Osteocyte (in vitro differentiated cells): ENCODE data around the gene HIVEP3. TPM values are rescaled to one million over a fixed set of nuclear protein-coding genes. Genes with fewer than 3 reads are reported as not detected.

Experiments used
- DNase-seq: peaks from one replicate; pipeline ENCODE4 v3.0.0; 2021; ENCODE audit warnings: mixed read lengths; ENCODE audit not compliant: unreplicated experiment; ENCODE audit errors: extremely low spot score
- H3K27ac Mint-ChIP-seq: one replicate; pipeline ENCODE4 v1.8.0; 2021; ENCODE audit warnings: mild to moderate bottlenecking, mixed read lengths; ENCODE audit not compliant: unreplicated experiment
- H3K27me3 Mint-ChIP-seq: one replicate; pipeline ENCODE4 v1.8.0; 2021; ENCODE audit warnings: mixed read lengths; ENCODE audit not compliant: unreplicated experiment
- H3K36me3 Mint-ChIP-seq: one replicate; pipeline ENCODE4 v1.8.0; 2021; ENCODE audit warnings: mixed read lengths; ENCODE audit not compliant: unreplicated experiment
- H3K4me1 Mint-ChIP-seq: one replicate; pipeline ENCODE4 v1.8.0; 2021; ENCODE audit warnings: mixed read lengths; ENCODE audit not compliant: unreplicated experiment
- H3K4me3 Mint-ChIP-seq: one replicate; pipeline ENCODE4 v1.8.0; 2021; ENCODE audit warnings: mild to moderate bottlenecking, moderate library complexity, mixed read lengths; ENCODE audit not compliant: unreplicated experiment
- H3K9me3 Mint-ChIP-seq: one replicate; pipeline ENCODE4 v1.8.0; 2021; ENCODE audit warnings: mixed read lengths; ENCODE audit not compliant: unreplicated experiment
- CTCF ChIP-seq: fragments of 200-600 bp; sonication (generic); IDR thresholded peaks from 2 replicates; pipeline ENCODE4 v1.5.0; 2021; ENCODE audit warnings: antibody characterized with exemption, mild to moderate bottlenecking, moderate library complexity
- total RNA-seq: library from RNA; stranded (reverse); gene quantifications from 2 replicates; pipeline ENCODE4 v1.2.1, GENCODE V29; 2021

Gene HIVEP3
- total RNA-seq, 1 donor from 2014 or later, result 0.97 TPM

- Mint-ChIP-seq H3K27ac (no peak overlapping the region), H3K4me1 (peaks cover 63% of the 10 kb centered on the region), H3K27me3 (no peaks in the 10 kb centered on the region), H3K9me3 (no peaks in the 10 kb centered on the region), H3K4me3 (no peak overlapping the region), H3K36me3 (no peaks in the 10 kb centered on the region)
- TF ChIP-seq CTCF, result no peak
- DNase-seq, result no peak
Observed at GRCh38 chr1:41668967-41669366, 249.8 kb downstream of the HIVEP3 start.

- no peak overlapping the region for H3K4me3 Mint-ChIP-seq
- DNase-seq, result no peak
- no peaks in the 10 kb centered on the region for H3K9me3 Mint-ChIP-seq
- no peaks in the 10 kb centered on the region for H3K36me3 Mint-ChIP-seq
- H3K27ac Mint-ChIP-seq, result no peak overlapping the region
- H3K4me1 Mint-ChIP-seq, result peaks cover 58% of the 10 kb centered on the region
- H3K27me3 Mint-ChIP-seq, result no peaks in the 10 kb centered on the region
- no peak for TF ChIP-seq CTCF
Observed at GRCh38 chr1:41668054-41668660, 250.6 kb downstream of the HIVEP3 start.

GRCh38 chr1:41666981-41667631, 251.6 kb downstream of the HIVEP3 start:
- TF ChIP-seq CTCF, result no peak
- DNase-seq, result no peak
- Mint-ChIP-seq H3K36me3 (no peaks in the 10 kb centered on the region), H3K4me3 (no peak overlapping the region), H3K9me3 (no peaks in the 10 kb centered on the region), H3K27me3 (no peaks in the 10 kb centered on the region), H3K27ac (no peak overlapping the region), H3K4me1 (peaks cover 50% of the 10 kb centered on the region)

GRCh38 chr1:41665962-41666917, 252.5 kb downstream of the HIVEP3 start:
- peaks cover 46% of the 10 kb centered on the region for H3K4me1 Mint-ChIP-seq
- no peak for DNase-seq
- no peaks in the 10 kb centered on the region for H3K36me3 Mint-ChIP-seq
- H3K27me3 Mint-ChIP-seq, result no peaks in the 10 kb centered on the region
- H3K9me3 Mint-ChIP-seq, result no peaks in the 10 kb centered on the region
- no peak overlapping the region for H3K4me3 Mint-ChIP-seq
- no peak overlapping the region for H3K27ac Mint-ChIP-seq
- TF ChIP-seq CTCF, result no peak
